CD4-positive, alpha-beta T cell treated with Interleukin-2 at 100 ng/mL for 4 hours (primary cell): ENCODE data around the gene ITGAE.
"Not testable (repeated sequence)": the region's sequence is repeated elsewhere in the genome, so short reads cannot be mapped to it uniquely, and the experiment has no call there.

Experiments used
- DNase-seq: peaks from one replicate; pipeline ENCODE4 v3.0.0-alpha.2; 2020; ENCODE audit warnings: low spot score

The ITGAE gene

DNA sequence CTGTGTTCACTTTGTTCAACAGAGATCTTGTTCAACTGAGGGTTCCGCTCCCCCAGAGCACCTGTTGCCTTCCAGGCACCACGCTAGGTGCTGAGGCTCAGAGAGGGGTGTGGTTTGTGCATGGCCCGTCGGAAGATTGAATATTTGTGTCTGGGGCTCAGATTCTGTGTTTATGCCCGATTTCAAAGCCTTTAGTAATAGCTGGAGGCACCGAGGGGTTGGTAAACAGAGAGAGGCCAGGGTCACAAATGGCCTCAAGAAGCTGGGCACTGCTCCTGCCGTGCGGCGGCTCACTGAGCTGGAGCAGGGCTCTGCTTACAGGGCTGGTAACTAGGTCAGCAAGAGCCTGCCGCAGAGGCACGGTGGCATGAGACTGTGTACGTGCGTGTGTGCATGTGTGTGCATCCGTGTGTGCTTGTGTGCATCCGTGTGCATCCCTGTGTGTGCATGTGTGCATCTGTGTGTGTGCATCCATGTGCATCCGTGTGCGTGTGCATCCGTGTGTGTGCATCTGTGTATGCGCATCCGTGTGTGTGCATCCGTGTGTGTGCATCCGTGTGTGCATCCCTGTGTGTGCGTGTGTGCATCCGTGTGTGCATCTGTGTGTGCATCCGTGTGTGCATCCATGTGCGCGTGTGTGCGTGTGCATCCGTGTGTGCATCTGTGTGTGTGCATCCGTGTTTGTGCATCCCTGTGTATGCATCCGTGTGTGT lies 5.4 kb downstream of the ITGAE start:
- no peak for DNase-seq

DNA sequence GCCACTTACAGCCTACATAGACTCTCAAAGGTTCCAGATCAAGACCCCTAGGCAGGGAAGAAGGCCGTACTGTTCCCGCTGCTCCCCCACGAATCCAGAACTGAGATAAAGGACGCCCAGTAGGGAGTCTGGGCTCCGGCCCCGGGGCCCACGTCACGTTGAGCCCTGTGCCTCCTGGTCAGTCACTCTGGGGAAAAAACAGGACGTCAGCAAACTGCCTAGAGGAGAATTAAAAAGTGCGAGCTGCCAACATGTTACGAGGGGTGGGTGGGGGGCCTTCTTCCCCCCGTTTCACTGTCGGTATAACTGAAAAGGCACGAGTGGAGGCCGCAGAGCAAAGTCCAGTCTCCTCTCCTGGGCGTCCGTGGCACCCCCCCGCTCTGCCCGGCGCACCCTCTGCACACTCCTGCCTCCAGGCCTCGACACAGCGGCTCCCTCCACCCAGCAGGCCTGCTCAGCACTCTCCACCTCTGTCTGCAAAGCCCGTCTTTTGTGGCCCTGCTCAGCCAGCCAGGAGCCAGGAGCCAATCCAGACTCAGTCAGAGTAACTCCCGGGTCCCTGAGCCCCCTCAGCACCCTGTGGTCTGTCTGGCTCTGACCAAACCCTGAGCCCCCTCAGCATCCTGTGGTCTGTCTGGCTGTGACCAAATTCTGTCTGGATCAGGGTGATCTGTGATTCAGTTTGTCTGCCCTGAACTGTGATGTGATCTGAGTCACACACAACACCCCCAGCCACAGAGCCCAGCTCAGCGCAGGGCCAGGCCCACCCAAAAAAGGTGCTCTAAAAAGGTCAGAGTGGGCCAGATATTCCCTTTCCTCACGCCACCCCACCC lies 6.2 kb downstream of the ITGAE start:
- peak; percentile 86 for DNase-seq

GRCh38 chr17:3794152-3794551 lies 6.8 kb downstream of the ITGAE start:
- not testable (repeated sequence) for DNase-seq

- DNase-seq, result not testable (repeated sequence)
These were observed 7.7 kb downstream of the ITGAE start for GRCh38 chr17:3793258-3793657.

DNA sequence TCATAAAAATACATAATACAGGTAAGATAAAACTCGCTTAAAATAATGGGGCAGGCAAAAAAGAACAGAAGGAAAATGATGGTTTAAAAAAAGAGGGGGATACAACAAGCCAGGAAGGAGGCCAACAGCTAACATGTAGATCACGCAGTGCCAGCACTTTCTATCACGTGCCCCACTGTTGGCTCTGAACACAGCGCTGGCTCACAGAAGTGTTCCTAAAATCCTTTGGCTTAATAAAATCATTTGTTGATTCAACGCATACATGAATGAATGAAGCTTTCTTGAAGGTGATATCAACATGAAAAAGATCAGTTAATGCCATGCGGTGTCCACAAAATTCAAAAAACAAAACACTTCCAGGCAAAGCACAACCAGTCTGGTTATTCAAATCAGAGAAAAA lies 8.5 kb downstream of the ITGAE start:
- no peak for DNase-seq

DNA sequence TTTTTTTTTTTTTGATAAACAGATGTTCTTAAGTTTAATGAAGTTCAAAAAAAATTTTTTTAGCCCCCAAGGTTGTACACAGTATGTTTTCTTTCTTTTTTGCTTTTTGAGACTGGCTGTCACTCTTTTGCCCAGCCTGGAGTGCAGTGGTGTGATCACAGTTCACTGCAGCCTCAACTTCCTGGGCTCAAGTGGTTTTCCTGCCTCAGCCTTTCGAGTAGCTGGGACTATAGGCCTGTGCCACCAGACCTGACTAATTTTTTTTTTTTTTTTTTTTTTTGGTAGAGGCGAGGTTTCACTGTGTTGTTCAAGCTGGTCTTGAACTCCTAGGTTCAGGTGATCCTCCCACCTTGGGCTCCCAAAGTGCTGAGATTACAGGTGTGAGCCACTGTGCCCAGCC lies 12.8 kb downstream of the ITGAE start:
- peak; percentile 67 for DNase-seq

DNA sequence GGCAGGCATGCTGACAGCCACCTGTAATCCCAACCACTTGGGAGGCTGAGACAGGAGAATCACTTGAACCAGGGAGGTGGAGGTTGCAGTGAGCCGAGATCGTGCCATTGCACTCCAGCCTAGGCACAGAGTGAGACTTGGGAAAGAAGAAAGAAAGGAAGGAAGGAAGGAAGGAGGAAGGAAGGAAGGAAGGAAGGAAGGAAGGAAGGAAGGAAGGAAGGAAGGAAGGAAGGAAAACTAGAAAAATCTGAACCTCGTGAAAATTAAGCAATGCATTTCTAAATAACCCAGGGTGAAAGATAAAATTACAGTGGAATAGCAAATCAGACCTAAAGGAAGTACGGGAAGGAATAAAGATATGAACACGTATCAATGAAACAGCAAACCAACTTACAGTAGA lies 15.7 kb downstream of the ITGAE start:
- DNase-seq, result not testable (repeated sequence)

DNA sequence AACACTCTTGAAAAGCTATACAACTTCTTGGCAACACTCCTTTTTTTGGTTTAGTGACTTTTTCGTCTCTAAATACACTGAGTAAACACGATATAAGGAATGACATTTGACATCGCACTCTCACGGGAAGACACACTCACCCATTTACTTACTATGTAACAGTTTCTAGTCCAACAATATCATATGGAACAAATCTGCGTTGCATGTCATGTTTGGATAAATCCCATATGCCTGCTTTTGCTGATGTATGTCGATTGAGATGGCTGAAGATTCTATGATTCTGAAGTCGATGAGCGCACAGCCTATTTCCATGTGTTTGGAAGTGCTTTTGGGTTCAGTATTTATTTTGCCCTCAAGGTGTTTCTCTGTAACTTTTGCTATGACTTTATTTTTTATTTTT lies 18.2 kb downstream of the ITGAE start:
- no peak for DNase-seq

DNA sequence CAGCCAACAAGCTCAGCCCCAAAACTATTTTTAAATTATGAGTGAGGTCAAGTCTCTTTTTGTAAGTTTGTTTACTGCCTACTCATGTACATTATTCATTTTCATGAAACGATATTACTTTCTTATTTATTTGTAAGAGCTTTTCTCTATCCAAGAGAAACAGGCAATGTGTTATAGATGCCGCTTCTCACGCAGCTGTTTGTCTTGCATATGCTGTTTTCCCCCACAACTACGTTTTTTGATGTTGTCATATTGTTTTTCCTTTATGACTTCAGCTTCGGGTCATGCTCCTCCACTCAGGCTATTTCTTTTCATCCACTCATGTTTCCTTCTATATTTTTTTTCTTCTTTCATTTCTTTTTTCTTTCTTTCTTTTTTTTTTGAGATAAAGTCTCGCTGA lies 20.0 kb downstream of the ITGAE start:
- no peak for DNase-seq

- no peak for DNase-seq
These were observed 23.4 kb downstream of the ITGAE start for GRCh38 chr17:3777366-3778120.

- no peak for DNase-seq
These were observed 27.0 kb downstream of the ITGAE start for GRCh38 chr17:3773966-3774365.

DNA sequence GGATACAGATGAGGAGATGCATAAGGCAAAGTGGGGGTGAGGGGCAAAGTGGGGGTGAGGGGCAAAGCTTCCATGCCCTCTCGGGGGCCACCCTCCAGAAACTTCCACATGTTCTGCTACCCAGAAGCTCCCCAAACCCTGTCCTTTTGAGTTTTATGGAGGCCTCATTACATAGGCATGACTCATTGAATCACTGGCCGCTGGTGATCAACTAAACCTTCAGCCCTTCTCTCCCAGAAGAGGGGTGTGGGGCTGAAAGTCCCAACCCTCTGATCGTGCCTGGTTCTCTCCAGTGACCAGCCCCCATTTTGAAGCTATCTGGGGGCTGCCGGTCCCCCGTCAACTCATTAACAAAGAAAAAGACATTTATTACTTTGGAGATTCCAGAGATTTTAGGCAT lies 27.5 kb downstream of the ITGAE start:
- DNase-seq, result no peak

GRCh38 chr17:3772764-3773163 lies 28.2 kb downstream of the ITGAE start:
- no peak for DNase-seq

- DNase-seq, result no peak
These were observed 29.8 kb downstream of the ITGAE start for GRCh38 chr17:3771140-3771539.

DNA sequence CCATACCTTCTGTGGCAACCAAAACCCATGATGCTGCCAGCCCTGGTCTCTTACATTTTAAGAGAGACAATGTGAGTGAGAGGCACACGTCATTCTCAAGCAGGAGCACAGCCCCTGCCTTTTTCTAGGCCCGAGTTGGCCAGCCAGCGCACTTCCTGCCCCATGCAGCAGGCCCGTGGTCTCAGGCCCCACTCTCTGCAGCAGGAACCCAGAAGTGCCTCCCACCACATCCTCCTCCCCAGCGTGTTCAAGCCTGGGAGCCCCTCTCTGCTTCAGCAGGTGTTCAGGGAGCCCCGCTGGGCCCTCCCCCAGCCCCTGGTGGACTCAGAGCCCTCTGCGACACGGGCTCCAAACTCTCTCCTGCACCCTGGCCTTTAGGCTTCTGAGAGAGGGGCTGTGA lies 30.5 kb downstream of the ITGAE start:
- peak; percentile 38 for DNase-seq

DNA sequence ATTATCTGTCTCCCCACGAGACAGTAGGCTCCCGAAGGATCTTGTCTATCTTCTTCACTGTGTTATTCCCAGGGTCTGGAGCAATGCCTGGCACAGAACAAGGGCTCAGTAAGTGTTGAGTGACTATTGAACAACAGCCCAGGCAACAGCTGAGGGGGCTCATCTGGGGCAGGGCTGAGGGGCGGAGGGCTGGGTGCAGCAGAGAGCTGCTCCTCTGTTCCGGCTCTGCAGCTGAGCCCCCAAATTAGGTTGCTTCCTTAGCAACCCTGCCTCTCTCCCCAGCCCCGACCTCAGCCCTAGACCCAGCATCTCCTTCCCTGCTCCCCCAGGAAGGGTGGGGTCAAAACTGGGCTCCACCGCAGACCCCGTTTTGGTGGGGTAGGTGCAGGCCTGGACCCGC lies 32.2 kb downstream of the ITGAE start:
- DNase-seq, result no peak

DNA sequence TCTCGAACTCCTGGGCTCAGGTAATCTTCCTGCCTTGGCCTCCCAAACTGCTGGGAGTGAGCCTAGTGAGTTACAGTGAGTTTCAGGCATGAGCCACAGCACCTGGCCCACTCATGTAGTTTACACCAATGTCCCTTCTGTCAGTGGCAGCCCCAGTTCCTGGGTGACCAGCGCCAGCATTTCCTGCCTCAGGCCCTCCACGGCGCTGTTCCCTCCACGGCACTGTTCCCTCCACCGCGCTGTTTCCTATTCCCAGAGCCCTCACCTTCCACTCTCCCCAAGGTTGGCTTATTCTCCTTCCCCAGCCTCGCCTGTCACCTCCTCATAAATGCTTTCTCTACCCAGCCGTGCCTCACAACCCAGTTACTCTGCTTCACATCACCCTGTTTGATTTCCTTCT lies 32.6 kb downstream of the ITGAE start:
- DNase-seq, result no peak

GRCh38 chr17:3766779-3767178 lies 34.2 kb downstream of the ITGAE start:
- peak; percentile 36 for DNase-seq

DNA sequence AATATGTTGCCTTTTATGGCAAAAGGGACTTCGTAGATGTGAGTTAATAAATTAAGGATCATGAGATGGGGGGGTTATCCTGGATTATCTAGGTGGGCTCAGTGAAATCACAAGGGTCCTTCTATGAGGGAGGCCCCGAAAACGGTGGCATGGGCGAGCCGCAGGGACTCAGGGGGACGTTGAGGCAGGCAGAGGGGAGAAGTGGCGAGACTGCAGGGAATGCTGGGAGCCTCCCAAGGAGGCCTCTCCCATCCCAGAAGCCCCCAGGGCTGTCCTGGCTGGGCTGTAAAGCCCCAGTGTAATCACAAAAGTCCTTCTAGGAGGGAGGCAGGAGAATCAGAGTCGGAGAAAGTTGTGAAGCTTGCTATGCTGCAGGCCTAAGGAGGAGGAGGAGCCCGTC lies 35.0 kb downstream of the ITGAE start:
- DNase-seq, result no peak

DNA sequence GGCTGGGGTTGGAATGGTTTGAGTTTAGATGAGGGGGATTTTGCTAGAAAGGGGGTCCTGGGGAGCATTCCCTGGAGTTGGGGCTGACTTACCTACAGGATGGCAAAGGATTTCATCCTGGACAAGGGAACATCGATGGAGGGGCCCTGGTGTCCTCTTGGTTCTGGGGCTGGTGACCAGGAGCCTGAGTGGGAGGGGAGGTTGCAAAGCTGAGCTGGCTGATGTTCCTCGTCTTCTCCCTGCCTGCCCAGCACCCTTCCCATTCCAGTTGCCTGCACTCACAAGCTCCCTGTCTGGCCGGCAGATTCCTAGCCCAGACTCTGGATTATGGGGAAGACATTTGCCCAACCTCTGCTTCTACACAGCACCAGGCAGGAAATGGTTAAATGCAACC lies 37.2 kb downstream of the ITGAE start:
- no peak for DNase-seq

DNA sequence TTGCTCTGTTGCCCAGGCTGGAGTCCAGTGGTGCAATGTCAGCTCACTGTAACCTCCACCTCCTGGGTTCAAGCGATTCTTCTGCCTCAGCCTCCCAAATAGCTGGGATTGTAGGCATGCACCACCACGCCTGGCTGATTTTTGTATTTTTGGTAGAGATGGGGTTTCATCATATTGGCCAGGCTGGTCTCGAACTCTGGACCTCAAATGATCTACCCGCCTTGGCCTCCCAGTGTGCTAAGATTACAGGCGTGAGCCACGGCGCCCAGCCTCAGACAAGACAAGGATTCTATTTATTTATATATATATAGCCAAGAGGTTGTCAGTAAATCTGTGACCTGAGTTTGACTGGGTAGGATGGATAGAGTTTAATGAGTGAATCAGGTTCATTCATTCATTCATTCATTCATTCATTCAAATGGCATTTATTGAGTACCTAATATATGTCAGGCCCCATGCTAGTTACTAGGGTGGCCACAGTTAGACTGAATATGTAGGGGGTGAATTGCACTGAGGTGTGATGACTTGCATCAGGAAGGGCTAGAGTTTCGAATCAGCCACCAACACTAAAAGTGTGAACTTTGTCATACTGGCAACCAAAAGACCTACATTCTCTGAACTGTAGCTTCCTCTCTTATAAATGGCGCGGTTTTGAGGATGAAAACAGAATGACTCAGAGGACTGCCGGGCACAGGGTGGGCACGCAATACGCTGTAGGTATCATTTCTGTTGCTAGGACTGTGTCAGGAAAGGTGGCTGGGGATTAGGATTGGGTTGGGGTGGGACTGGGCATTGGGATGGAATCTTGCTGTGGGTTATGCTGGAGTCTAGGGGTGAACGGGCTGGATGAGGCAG lies 37.8 kb downstream of the ITGAE start:
- DNase-seq, result peak; percentile 83

- DNase-seq, result no peak
These were observed 39.0 kb downstream of the ITGAE start for GRCh38 chr17:3761918-3762380.
